Measurements from ENCODE around the gene GABRG3.

The GABRG3 gene

DNA sequence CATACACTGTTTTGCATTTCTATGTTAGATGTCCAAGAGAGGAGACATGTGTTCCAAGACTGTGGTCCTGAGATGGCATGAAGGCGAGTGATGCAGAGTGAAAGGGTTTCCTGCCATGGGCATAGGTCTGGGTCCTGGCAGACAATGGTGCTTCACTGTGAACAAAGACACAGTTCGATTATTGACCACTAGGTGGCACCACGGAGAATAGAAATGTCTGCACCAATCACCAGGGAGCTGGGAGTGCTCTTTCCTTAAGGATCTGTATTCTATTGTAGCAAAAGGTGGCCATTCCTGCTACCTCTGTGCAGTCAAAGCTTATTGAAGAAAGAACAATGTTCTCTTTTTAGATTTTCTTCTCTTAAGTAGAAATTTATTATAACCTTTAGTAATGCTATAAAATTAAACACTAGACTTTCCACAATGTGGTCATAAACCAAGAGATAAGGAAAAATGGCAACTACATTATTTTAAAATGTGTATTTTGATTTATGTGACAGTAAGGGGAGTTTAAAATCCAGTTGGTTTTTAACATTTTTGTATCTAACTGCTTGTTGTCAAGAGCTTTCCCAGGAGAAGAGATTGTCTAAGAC lies 88.7 kb downstream of the GABRG3 start:
- in situ Hi-C loops (cut with MboI; ENCODE audit: low sequenced_read_pairs) = no loop called here

DNA sequence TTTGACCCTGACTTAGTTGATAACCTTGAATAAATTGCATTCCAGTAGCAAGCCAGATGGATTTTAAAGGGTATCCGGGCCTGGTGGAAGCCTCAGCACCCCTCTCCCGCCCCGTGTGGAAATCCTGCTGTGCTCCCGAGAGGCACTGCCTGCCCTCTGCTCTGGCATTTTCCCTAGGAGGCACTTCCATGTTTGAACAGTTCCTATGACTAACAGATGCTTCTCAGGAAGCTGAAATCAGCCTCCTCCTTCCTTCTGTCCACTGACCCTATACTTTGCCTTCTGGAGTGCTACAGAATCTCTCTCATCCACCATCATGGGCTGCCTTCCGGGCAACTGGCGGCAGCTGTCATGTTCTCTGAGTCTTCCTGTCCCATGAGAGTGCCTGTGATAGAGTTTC lies 90.8 kb downstream of the GABRG3 start:
- in situ Hi-C loops (cut with MboI; ENCODE audit: low sequenced_read_pairs) = no loop called here

DNA sequence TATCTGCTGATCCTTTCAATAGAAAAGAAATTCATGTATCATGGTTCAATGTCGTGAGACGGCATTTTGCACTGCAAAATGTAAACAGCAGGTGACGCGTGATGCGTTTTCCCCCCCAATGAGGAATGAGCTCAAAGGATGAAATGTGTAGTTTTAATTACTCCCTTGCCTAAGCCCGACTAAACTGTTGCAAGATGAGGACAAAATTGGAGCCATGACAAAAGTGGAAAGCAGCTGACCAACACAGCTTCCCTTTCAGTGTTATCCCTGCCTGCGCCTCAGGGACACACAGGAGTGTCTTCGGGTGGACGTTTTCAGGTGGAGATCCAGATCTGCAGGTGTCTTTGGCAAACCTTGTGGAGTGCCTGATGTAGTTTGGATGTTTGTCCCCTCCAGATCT lies 92.0 kb downstream of the GABRG3 start:
- in situ Hi-C loops (cut with MboI; ENCODE audit: low sequenced_read_pairs) = no loop called here

DNA sequence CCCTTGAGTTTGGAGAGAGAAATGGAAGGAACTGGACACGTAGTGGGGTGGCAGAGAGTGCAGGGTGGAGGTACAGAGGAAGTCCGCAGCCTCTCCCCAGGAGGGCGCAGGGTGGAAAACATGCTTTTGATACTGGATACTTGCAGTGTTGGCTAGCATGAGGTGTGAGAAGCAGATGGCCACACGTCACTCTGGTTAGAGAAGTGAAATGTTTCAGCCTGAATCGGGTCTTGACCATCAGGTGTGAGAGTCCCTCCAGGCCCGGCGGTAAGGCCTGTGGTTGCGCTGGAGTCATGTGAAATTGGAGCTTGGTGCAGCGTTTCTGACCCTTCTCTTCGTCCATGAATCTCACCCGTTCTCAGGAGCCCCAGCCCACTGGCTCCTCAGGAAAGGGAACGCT lies 93.1 kb downstream of the GABRG3 start:
- in situ Hi-C loops (cut with MboI; ENCODE audit: low sequenced_read_pairs) = no loop called here

DNA sequence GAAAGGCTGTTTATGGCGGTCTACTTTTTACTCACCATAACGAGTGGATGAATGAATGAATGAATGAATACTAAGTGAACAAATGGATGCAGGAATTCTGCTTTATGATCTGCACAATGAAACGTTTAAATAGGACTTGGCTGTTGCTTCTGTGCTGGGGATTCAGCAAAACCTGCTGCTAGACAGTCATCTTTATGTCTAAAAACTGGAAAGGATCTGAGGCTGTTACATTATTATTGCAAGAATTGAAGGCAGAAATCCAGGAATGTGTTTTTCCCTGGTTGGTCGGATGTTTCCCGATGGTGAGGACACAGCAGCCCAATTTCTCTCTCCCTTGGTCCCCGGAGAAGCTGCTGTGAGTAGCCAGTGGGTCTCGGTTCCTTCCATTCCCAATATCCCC lies 94.2 kb downstream of the GABRG3 start:
- in situ Hi-C loops (cut with MboI; ENCODE audit: low sequenced_read_pairs) = no loop called here

DNA sequence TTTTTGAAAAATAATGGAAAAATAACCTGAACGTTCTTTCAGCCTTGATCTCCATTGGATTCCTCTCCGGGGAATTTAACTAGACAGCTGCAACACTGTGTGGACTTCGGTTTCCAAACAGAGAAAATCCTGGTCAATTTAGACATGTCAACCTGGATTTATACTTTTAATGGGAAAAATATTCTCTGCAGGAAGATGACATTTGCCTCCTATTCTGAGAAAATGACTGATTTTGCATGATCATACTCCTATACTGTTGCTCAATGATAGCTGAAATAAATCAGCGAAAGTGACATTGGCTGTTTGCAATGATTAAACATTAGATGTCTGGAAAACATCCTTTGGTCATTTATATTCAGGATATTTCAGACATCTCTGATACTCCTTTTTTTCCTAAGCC lies 94.8 kb downstream of the GABRG3 start:
- in situ Hi-C loops (cut with MboI; ENCODE audit: low sequenced_read_pairs) = no loop called here

DNA sequence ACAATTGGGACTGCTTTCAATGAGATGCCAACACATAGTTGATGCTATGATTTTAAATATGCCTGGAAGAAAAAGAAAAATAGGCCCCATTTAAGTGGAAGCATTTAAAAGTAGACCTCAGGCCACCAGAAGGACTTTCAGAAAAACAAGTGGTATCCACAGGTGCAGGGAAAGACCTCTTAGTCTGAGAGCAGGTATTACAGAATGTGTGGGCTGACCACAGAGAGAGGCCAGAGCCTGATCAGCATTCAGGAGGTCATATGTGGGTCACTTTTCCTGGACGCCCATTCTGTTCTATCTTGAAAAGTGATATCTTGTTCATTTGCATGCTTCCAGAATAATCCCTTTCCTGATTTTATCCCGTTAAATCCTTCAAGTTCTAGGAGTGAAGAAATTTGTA lies 95.5 kb downstream of the GABRG3 start:
- in situ Hi-C loops (cut with MboI; ENCODE audit: low sequenced_read_pairs) = no loop called here

DNA sequence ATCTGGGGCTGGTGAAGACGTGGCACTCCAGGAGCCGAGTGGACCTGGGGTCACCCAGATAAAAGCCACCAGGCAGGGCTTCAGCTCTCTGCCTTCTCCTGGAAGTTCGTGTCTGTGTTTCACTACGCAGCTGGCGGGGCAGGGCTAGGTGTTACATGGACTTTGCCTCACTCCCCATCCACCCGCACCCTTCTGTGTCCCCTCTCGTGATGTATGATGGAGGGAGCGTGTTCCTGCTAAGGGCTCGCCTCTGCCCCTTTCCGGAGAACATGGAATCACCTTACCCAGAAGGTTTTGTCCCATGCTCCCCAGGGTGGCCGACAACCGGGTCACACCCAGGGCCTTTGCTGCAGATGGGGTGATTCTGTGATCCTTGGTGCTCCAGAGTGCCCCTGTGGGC lies 96.2 kb downstream of the GABRG3 start:
- in situ Hi-C loops (cut with MboI; ENCODE audit: low sequenced_read_pairs) = no loop called here

DNA sequence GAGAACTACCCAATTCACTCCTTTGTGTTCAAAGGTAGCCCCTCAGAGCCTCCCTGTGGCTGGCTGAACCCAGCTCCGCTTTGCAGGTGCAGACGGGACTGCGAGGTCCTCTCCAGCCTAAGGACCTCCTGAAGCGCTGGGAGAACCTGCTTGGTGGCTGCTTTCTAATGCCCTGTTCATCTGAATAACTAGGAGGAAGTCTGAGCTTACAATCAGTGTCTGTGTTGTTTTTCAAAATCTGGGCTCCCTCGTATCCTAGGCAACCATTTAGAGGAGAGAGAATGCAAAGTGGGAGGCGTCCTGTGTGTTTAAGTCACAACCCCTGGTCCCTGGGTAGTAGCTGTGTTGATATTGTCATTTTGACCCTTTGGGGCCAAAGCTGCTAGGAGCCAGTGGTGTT lies 99.9 kb downstream of the GABRG3 start:
- in situ Hi-C loops (cut with MboI; ENCODE audit: low sequenced_read_pairs) = no loop called here

DNA sequence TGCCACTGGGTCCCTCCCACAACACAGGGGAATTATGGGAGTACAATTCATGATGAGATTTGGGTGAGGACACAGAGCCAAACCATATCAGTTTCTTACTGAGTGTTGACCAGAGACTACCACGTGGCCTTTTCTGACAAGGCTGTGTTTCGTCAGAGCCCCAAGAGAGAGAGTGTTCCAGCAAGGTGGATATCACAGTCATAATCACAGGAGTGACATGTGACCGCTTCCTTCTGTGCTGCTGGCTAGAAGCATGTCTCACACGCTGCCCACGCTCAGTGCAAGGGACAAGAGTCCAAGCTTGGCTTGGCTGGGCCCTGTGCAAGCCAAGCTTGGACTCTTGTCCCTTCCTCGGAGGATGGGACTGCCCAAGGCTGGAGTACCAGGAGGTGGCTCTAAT lies 103.2 kb downstream of the GABRG3 start:
- in situ Hi-C loops (cut with MboI; ENCODE audit: low sequenced_read_pairs) = no loop called here

DNA sequence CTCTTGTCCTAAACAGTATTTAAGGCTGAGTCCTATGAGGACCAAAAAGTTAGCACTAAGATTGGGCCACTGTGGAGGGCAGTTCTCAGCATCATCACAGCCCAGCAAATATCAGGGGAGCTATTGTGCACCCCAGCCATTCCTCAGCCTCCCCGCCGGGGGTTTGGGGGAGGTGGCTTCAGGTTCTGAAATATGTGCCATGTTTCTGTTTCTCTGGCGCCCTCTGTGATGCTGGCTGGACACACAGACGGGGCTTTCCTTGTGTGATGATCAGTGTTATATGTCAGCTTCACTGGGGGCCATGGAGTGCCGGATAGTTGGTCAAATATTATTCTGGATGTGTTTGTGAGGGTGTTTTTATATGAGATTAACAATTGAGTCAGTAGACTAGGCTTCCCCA lies 106.8 kb downstream of the GABRG3 start:
- in situ Hi-C loops (cut with MboI; ENCODE audit: low sequenced_read_pairs) = no loop called here

DNA sequence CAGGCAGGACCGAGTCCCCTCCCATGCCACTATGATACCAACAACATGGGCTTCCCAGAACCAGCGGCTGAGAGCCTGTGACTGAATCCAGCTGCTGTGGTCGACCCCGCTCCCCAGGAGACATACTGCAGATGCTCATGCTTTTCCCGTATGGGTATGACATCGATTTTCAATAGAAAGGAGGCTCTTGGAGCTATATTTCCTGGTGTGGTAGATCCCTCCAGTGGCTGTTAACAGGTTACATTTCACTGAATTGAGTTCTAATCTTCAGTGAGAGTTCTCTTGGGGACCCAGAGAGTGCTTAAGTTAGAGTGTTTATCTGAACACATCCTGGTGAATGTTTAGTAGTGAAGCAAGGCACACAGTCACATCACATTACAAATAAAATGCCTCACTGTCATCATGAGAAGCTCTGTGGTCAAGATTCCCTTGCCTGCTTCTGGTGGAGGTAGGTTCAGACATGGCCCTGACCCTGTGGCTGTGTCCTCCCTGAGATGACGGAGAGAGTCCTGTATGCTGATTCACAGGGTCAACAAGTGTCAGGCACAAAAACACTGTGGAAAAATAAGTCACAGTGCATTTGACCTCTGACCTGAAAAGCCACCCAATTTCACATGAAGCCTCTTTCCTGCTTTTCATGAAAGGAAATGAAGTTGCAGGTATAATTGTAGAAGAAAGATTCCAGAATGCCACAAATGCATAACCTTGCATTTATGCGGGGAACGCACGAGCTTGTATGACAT lies 110.9 kb downstream of the GABRG3 start:
- in situ Hi-C loops (cut with MboI; ENCODE audit: low sequenced_read_pairs) = no loop called here

DNA sequence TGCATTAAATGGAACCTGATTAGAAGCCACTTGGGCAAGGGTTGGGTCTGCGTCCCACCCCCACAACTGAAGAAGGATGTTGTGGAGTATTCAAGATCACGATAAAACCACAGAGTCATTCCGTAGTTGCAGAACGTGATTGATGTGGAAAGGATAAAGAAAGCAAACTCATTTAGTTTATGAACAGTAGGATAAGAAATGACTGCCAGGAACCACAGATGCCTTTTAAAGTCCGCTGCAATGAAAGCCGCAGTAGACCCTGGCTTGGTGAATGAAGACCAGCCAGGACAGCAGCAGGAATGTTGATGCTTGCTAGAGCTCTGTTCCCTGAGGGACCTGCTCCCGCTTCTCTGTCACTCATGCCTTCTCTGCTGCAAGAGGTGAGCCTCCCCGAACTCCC lies 111.5 kb downstream of the GABRG3 start:
- in situ Hi-C loops (cut with MboI; ENCODE audit: low sequenced_read_pairs) = no loop called here

DNA sequence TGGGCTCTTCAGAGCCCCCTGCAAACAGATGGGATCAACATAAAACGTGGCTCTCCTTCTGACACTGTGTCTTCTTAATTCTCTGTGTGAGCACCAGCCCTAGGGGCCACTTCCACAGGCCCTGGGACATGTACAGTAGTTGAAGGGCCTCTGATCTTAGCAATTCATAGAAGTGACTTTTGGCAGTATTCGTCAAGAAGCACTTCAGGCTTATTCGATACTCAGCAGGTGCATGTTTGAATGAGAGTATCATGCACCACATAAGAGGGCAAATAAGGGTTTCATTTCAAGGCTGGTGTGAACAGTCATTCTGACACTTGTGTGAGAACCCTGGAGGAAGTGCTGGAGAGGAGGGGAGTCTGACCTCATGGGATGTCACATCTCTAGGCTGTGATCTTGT lies 113.9 kb downstream of the GABRG3 start:
- in situ Hi-C loops (cut with MboI; ENCODE audit: low sequenced_read_pairs) = no loop called here

DNA sequence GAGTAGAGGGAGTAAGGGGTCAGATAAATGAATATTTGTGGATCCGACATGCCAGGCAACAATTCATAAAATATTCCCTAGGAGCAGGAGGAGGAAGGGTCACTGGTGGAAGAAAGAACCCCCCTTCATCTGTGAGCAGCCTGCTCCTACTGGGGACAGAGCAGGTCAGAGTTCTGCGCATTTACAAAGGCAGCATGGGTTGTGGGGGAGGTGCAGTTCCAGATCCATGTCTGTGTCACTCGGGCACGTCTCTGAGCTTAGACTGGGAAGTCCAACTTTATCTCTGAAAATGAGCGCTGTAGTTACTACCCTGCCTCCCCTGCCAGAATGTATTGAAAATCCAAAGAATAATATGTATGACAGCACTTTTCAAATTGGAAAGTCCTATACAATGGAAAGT lies 115.2 kb downstream of the GABRG3 start:
- in situ Hi-C loops (cut with MboI; ENCODE audit: low sequenced_read_pairs) = no loop called here

DNA sequence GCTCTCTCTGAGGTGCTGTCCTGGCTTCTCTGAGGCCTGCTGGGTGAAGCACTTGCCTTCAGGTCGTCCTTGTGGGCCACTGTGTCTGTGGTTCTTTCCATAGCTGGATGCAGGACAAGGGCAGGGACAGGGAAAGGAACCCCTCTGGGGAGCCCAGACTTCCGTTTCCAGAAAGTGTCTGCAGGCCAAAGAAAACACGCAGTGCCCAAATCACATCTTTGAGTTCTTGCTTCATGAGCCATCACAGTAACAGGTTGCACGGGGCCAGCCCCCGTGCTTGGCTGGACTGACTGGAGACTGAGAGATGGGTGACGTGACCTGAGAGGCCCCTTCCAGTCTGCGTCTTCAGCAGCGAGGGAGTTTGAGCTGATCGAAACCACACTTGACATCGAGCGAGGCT lies 115.8 kb downstream of the GABRG3 start:
- in situ Hi-C loops (cut with MboI; ENCODE audit: low sequenced_read_pairs) = no loop called here

DNA sequence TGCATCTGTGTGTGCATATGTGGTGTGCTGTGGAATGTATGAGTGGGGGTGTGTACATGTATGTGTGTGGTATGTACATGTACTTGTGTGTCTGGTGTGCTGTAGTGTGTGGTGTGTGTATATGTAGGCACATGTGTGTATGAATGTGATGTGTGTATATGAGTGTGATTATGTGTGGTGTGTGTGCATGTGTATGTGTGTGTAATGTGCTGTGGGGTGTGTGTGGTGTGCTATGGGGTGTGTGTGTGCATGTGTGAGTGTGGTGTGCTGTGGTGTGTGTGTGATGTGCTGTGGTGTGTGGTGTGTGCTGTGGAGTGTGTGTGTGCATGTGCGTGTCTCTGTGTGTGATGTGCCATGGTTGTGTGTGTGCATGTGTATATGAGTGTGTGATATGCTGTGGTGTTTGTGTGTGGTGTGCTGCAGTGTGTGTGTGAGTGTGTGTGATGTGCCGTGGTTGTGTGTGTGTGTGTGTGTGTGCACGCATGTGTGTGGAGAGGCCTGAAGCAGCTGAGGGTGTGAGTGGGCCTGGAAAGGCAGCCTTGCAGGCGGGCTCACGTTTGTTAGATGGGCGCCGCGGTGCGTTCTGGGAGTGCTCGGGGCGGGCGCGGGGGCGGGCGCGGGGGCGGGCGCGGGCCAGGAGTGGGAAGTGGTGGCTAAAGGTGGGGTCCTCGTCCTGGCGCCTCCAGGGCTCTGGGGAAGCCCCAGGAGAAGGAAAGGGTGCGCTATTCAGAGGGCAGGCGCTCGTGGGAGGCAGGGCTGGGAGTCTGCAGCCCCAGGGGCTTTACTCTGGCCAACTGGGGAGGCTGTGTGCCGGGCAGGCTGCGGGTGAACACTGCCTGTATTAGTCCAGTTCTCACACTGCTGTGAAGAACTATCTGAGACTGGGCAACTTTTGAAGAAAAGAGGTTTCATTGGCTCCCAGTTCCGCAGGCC lies 116.9 kb downstream of the GABRG3 start:
- in situ Hi-C loops (cut with MboI; ENCODE audit: low sequenced_read_pairs) = no loop called here

DNA sequence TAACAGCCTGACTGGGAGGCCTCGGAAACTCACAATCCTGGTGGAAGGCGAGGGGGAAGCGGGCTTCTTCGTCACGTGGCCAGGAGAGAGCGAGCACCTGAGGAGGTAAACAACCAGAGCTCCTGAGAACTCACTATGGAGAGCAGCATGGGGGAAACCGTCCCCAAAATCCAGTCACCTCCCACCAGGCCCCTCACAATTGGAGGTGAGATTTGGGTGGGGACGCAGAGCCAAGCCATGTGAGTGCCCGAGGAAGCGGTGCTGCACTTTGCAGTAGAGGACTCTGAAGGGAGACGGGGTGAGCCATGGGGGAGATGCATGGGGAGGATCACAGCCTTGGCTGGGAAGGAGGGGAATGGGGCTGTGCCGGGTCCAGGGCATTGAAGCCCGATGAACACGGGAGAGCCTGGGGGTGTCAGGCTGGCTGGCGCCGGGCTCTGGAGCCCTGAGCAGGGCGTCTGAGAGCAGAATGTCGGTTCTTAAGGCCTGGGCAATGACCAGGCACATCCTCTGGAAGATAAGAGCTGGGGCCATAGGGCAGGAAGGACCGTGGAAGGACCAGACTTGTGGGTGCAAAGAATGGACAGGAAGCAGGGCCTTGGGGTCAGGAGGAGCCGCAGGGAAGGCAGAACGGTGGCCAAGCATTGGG lies 117.7 kb downstream of the GABRG3 start:
- in situ Hi-C loops (cut with MboI; ENCODE audit: low sequenced_read_pairs) = no loop called here

DNA sequence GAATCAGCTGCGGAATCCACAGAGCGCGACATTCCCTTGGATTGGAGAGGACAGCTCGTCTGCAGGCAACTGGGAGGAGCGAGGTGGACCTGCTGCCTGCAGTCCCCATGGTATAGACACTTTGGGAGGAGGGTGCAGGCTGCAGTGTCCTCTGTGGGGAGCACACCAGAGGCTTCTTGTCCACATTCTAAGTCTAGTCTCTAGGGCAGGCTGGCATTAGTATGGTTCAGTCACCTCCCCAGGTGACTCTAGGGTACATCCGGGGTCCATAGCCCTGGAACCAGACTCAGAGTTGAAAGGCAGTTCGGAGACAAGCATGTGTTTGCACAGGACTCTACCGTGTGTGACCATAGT lies 118.2 kb downstream of the GABRG3 start:
- in situ Hi-C loops (cut with MboI; ENCODE audit: low sequenced_read_pairs) = no loop called here

DNA sequence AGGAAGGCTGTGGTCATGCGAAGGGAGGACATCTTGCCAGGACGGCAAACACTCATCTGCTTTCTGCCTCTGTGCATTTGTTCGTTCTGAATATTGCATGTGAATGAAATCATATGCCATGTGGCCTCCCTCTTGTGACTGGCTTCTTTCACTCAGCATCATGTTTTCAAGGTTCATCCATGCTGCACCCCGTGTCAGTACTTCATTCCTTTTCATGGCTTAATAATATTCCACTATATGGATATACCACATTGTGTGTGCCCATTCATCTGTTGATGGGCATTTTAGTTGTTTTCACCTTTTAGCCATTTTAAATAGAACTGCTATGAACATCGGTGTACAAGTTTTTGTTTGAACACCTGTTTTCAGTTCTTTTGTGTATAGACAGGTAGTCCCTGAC lies 118.7 kb downstream of the GABRG3 start:
- in situ Hi-C loops (cut with MboI; ENCODE audit: low sequenced_read_pairs) = no loop called here

DNA sequence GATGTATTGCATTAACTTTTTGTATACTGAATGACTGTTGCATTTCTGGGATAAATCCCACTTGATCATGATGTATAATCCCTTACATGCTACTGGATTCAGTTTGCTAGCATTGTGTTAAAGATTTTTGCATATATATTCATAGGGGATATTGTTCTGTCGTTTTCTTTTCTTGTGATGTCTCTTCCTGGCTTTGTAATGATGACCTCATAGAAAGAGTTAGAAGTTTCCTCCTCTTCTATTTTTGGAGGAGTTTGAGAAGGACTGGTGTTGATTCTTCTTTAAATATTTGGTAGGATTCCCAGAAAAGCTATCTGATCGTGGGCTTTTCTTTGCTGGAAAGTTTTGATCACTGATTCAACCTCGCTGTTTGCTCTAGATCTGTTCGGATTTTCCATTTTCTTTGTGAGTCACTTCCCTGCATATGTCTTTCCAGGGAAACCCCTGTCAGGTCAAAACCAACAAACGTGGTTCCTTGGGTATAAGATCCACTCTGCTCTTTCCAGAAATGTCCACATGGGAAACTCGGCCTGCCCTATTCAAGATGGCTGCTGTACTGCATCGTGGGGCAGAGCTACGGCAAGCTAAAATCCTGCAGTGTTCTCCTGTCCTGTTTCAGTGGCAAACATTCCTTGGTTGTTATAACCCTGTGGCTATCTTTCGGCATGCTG lies 120.4 kb downstream of the GABRG3 start:
- in situ Hi-C loops (cut with MboI; ENCODE audit: low sequenced_read_pairs) = no loop called here

Data from HL-60/S4 treated with retinoic acid at 250 ng/mL for 4 days and 3 days (cell line).